T47D (cell line): Measurements from ENCODE around the gene ALG3.
A peak's percentile ranks its signal among the peaks of the same experiment; 100 is the strongest.

Experiments
- DNase-seq, 2 experiments: peaks; one replicate each; pipeline versions ENCODE4 v3.0.0 to v3.0.0-alpha.2; 2011 to 2012; ENCODE audit warnings: low read depth in 1 of 2, low spot score in 1 of 2
- JUND ChIP-seq: IDR thresholded peaks from 2 replicates; pipeline ENCODE4 v1.6.1; 2012; ENCODE audit warnings: low read depth
- in situ Hi-C: cut with HindIII; loops from 2 replicates; pipeline ENCODE4 v1.10.0; 2016; ENCODE audit warnings: low sequenced_read_pairs, low pct_unique_long_range_greater_than_20kb

Gene ALG3

DNA sequence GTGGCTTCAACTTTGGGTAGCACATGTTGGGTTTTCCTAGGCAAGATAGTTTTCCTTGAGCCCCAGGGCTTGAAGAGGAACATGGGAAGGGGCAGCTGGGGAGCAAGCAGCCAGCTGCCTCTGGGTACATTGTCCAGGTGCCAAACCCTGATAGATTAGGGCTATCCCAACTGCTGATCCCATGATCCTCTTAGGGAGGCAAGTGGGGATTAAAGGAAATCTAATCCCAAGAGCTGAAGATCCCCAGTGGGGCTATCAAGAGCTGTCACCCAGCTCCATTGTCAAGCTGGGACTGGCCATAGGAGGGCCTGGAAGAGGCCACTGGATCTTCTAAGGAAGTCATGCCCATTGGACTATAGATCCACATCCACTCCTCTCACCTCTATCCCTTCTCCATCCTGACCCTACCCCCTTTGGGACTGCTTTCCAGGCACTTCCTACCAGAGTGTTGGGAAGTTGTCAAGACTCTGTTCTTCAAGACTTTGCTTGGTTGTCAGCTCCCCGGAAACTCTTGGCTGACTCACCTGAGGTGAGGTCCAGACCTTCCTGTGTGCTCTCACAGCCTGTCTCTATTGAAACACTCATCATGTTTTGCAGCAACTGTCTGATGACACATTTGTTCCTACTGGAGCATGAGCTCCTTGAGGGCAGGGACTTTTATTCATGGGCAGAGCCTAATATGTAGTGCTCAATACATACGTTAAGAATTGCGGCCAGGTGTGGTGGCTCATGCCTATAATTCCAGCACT, 6.7 kb upstream of the ALG3 start:
- no peak for TF ChIP-seq JUND
- no peak for DNase-seq
- in situ Hi-C loops, result no loop called here

- in situ Hi-C loops, result no loop called here
- TF ChIP-seq JUND, result no peak
Observed at GRCh38 chr3:184250167-184250828, 1.5 kb upstream of the ALG3 start.

GRCh38 chr3:184249412-184250166, 827 bp upstream of the ALG3 start, which contains the start of gene EEF1AKMT4:
Gene EEF1AKMT4, plus strand, starts transcription at chr3:184249672. Its CDS starts 23 bp downstream, at chr3:184249695.
- in situ Hi-C loops, result no loop called here

More at GRCh38 chr3:184250167-184250828, 1.5 kb upstream of the ALG3 start:
- DNase-seq, result peak; percentile 98 to 99

DNA sequence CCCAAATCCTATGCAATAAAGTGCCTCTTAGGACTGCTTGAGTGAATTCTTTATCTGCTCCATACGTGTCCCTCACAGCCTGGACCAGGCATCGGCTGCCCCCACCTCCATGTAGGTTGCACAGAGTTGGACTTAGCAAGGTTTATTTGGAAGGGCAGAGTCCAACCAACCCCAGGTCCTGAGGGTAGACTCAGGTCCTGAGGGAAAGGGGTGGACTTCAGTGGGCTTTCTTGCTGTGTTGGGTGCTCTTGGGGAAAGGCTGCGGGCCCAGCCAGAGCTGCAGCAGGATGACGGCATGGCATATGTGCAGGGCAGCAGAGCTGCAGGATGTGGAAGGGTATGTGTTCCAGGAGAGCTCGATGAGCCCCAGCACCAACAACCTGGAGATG, 6.5 kb downstream of the ALG3 start:
- no peak for TF ChIP-seq JUND
- in situ Hi-C loops, result no loop called here
- DNase-seq, result no peak

More at GRCh38 chr3:184249412-184250166, 827 bp upstream of the ALG3 start, which contains the start of gene EEF1AKMT4:
- DNase-seq, result peak; percentile 99 to 100
- no peak for TF ChIP-seq JUND

DNA sequence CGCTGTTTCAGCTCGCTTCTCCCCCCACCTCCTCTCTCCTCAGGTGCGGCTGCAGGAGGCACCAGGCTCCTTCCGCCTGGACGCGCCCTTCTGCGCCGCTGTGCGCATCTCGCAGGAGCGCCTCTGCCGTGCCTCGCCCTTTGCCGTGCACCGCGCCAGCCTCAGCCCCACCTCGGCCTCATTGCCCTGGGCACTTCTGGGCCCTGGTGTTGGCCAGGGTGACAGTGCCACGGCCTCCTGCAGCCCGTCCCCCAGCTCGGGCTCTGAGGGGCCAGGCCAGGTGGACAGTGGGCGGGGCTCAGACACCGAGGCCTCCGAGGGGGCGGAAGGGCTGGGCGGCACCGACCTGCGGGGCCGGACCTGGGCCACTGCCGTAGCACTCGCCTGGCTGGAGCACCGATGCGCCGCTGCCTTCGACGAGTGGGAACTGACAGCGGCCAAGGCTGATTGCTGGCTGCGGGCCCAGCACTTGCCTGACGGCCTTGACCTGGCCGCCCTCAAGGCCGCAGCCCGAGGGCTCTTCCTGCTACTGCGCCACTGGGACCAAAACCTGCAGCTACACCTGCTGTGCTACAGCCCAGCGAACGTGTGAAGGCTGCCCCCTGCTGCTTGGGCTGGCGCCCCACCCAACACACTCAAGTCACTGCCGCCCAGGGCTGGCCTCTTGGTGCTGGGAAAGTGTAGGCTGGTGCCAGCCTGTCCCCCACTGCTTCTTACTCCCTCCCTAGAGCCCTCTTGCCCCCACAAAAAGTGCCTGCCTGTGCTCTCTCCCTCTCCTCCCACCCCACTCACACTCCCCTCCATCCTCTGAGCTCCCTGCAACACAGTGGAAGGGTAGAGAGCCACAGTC, 7.1 kb downstream of the ALG3 start:
- no peak for TF ChIP-seq JUND
- in situ Hi-C loops, result no loop called here
- DNase-seq, result peak in 1 of 2 experiments; percentile 56

GRCh38 chr3:184241141-184241446, 7.7 kb downstream of the ALG3 start:
- TF ChIP-seq JUND, result no peak
- in situ Hi-C loops, result no loop called here
- DNase-seq, result no peak

GRCh38 chr3:184240384-184241140, 8.2 kb downstream of the ALG3 start:
- in situ Hi-C loops, result no loop called here
- TF ChIP-seq JUND, result no peak
- DNase-seq, result peak; percentile 78 to 92

GRCh38 chr3:184239708-184240107, 9.1 kb downstream of the ALG3 start:
- no peak for DNase-seq
- in situ Hi-C loops, result no loop called here
- TF ChIP-seq JUND, result no peak

- in situ Hi-C loops, result no loop called here
Observed at GRCh38 chr3:184239221-184239620, 9.5 kb downstream of the ALG3 start.

DNA sequence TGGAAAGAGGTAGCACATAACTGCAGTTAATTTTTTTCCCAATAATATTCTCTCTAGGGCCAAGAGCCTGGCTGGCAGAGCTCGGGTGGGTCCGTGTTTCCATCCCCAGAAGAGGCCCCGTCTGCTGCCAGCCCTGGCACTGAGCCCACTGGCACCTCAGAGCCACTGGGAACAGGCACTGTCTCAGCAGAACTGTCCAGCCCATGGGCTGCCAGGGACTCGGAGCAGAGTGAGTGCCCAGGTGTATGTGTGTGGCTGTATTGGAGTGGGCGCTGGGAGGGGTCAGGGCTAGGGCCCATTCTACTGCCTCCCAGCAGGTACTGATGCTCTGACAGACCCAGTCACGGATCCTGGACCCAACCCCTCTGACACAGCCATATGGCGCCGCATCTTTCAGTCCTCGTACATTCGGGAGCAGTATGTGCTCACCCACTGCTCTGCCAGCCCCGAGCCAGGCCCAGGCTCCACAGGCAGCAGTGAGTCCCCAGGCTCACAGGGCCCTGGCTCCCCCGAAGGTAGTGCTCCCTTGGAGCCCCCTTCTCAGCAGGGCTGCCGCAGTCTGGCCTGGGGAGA, 10.4 kb downstream of the ALG3 start:
- in situ Hi-C loops, result no loop called here
- no peak for TF ChIP-seq JUND
- no peak for DNase-seq

More at GRCh38 chr3:184239221-184239620, 9.5 kb downstream of the ALG3 start:
- DNase-seq, result no peak
- TF ChIP-seq JUND, result no peak

DNA sequence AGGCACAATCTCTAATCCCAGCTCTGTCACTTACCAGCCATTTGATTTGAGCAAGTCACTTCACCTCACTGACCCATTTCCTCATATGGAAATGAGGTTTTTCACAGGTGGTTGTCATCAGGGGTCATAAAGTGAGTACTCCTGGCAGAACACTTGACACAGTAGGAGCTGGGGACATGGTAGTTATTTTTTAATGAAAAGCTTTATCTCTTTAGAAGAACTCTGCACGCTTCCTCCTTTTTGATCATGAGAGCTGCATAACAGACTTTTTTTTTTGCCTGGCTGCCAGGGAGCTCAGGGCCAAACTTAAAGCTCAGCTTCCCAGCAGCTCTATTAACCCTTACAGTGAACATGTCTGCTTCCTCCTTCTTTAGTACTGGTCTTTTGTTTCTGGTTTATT, 11.0 kb downstream of the ALG3 start:
- no peak for DNase-seq
- in situ Hi-C loops, result no loop called here
- no peak for TF ChIP-seq JUND
